Left ventricle myocardium inferior (tissue), 1 donor: ENCODE data around the gene AGK. TPM values are rescaled to one million over a fixed set of nuclear protein-coding genes. Genes with fewer than 3 reads are reported as not detected.

Experiments
- DNase-seq: peaks from one replicate; pipeline ENCODE4 v3.0.0-alpha.2; 2020
- H3K27ac ChIP-seq: fragments of 200-600 bp; replicated peaks from 2 replicates; pipeline ENCODE4 v1.8.0; 2021
- H3K27me3 ChIP-seq: fragments of 200-600 bp; 2 replicates; pipeline ENCODE4 v1.8.0; 2021; ENCODE audit warnings: low read depth
- H3K36me3 ChIP-seq: fragments of 200-600 bp; 2 replicates; pipeline ENCODE4 v1.8.0; 2021
- H3K4me1 ChIP-seq: fragments of 200-600 bp; 2 replicates; pipeline ENCODE4 v1.8.0; 2021
- H3K4me3 ChIP-seq: fragments of 200-600 bp; 2 replicates; pipeline ENCODE4 v1.8.0; 2021; ENCODE audit warnings: mild to moderate bottlenecking, moderate library complexity
- H3K9me3 ChIP-seq: fragments of 200-600 bp; replicated peaks from 2 replicates; pipeline ENCODE4 v1.8.0; 2021
- intact Hi-C: fragments of 100-400 bp; cut with micrococcal nuclease; formaldehyde crosslinking; loops from one replicate; pipeline ENCODE4 v1.11.0; 2022
- total RNA-seq: library from RNA; stranded (reverse); fragmentation: NEBNext Ultra II Directional; extraction: Animal tissue kit (Norgen Biotek cat#: 25700); gene quantifications from one replicate; pipeline ENCODE4 v1.2.1, GENCODE V29; 2021
- TF ChIP-seq, protein P1 (sequence below): fragments of 200-600 bp; IDR thresholded peaks from 2 replicates; pipeline ENCODE4 v1.8.0; 2021; ENCODE audit warnings: antibody characterized with exemption, mild to moderate bottlenecking, borderline replicate concordance
- donor health status: DM: no; HTN: yes; CAD: no; lungs with severe emphysema.

The AGK gene
- total RNA-seq, 1 donor from 2014 or later, result 37.8 TPM

DNA sequence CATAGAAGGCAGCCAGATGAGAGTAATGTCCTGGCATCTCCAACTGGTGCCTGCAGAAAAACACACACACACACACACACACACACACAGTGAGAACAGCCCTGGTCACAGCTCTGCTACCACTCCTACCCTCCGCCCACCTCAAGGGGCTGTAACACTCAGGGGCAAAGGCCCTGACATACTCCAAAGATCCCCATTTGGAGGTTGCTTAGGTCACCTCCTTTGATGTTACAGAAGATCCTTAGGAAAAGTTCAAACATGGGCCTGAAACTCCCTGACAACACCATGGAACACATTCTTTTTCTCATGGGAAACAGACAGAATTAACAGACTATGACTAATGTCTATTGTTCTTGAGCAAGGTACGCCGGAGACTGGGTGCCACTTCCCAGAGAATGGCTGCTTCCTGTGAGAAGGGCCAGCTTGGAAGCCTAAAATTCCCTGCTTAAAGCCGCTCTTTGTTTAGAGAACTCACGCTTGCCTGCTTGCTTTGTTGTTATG, 123.0 kb downstream of the AGK start:
- peaks cover 39% of the 10 kb centered on the region for H3K36me3 ChIP-seq
- H3K27ac ChIP-seq, result peak overlapping the region; percentile 81
- DNase-seq, result no peak
- H3K9me3 ChIP-seq, result peaks cover 4% of the 10 kb centered on the region
- intact Hi-C loops, result no loop called here
- H3K27me3 ChIP-seq, result no peaks in the 10 kb centered on the region
- no peak overlapping the region for H3K4me3 ChIP-seq
- TF ChIP-seq, protein P1, sequence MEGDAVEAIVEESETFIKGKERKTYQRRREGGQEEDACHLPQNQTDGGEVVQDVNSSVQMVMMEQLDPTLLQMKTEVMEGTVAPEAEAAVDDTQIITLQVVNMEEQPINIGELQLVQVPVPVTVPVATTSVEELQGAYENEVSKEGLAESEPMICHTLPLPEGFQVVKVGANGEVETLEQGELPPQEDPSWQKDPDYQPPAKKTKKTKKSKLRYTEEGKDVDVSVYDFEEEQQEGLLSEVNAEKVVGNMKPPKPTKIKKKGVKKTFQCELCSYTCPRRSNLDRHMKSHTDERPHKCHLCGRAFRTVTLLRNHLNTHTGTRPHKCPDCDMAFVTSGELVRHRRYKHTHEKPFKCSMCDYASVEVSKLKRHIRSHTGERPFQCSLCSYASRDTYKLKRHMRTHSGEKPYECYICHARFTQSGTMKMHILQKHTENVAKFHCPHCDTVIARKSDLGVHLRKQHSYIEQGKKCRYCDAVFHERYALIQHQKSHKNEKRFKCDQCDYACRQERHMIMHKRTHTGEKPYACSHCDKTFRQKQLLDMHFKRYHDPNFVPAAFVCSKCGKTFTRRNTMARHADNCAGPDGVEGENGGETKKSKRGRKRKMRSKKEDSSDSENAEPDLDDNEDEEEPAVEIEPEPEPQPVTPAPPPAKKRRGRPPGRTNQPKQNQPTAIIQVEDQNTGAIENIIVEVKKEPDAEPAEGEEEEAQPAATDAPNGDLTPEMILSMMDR, result no peak
- H3K4me1 ChIP-seq, result peaks cover 23% of the 10 kb centered on the region

DNA sequence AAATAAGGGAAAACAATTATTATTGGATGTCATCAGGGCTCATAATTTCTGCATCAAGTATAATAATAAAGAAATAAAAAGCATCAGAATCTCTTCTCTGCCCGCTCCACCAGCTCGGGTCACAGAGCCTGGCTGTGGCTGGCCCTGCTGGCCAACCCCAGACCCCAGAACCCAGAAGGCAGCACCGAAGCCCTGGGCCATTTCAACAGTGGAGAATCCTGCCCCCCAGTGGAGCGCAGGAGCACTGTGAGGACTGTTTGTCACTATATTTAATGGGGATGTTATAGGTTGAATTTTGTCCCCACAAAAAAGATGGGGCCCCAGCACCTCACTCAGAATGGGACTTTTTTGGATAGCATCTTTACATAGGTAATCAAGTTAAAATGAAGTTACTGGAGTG, 123.5 kb downstream of the AGK start:
- DNase-seq, result no peak
- no peak overlapping the region for H3K4me3 ChIP-seq
- intact Hi-C loops, result no loop called here
- TF ChIP-seq, protein P1, result peak; percentile 45
- H3K36me3 ChIP-seq, result peaks cover 43% of the 10 kb centered on the region
- no peaks in the 10 kb centered on the region for H3K27me3 ChIP-seq
- peaks cover 4% of the 10 kb centered on the region for H3K9me3 ChIP-seq
- H3K27ac ChIP-seq, result peak overlapping the region; percentile 81
- peaks cover 23% of the 10 kb centered on the region for H3K4me1 ChIP-seq

DNA sequence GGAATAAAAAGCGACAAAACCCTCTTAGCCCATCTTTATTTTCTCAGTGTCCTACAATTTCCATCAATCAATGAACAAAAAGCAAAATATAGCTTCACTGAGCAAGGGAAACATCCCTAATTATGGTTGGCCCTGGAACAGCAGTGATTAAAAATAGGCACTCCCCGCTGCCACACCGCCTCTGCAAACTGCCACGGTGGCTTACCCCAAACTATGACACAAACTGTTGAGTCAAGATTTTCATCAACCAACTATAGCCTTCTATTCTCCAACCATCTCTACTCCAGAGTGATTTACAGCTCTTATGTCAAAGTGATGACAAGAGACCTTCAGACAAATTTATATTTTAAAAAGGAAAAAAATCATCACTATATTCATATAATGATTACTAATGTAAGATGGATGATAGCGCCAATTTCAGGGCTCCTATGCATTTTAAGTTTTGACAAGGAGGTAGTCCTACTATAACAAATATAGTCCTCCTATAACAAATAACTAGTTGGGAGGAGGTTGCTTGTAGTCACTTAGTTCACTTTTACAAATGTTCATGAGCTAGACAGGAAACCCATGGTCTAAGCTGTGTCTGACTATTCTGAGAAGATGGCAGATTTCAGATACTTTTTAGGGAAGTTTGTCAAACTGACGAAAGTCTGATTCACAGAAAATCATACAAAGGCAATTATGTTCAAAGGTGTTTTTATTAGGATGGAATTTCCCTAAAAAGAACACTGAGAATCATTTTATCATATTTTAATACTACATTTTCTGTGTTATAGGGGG, 124.4 kb downstream of the AGK start:
- intact Hi-C loops, result no loop called here
- peaks cover 41% of the 10 kb centered on the region for H3K36me3 ChIP-seq
- H3K9me3 ChIP-seq, result peaks cover 4% of the 10 kb centered on the region
- no peaks in the 10 kb centered on the region for H3K27me3 ChIP-seq
- peak overlapping the region; percentile 81 for H3K27ac ChIP-seq
- H3K4me1 ChIP-seq, result peaks cover 23% of the 10 kb centered on the region
- no peak for DNase-seq
- TF ChIP-seq, protein P1, result no peak
- no peak overlapping the region for H3K4me3 ChIP-seq

DNA sequence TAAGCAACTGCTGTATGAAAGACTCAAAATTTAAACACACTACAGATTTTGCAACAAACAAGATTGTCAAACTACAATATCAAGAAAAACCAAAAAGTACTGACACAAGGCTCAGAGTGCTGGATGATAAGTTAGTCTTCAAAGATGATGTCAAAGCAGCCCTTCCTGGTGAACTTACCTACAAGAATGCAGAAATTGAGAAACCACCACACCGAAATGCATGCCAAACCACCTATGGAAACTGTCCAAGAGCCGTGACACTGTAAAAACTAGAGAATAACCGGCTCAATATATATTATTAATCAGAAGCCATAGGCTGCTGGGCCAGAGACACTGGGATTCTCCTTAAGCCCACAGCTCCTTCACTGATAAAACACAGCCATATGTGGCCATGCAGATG, 125.4 kb downstream of the AGK start:
- peaks cover 31% of the 10 kb centered on the region for H3K36me3 ChIP-seq
- no peak overlapping the region for H3K27ac ChIP-seq
- H3K9me3 ChIP-seq, result peaks cover 4% of the 10 kb centered on the region
- H3K4me3 ChIP-seq, result no peak overlapping the region
- no peaks in the 10 kb centered on the region for H3K27me3 ChIP-seq
- peaks cover 23% of the 10 kb centered on the region for H3K4me1 ChIP-seq
- intact Hi-C loops, result no loop called here
- DNase-seq, result no peak
- TF ChIP-seq, protein P1, result no peak

DNA sequence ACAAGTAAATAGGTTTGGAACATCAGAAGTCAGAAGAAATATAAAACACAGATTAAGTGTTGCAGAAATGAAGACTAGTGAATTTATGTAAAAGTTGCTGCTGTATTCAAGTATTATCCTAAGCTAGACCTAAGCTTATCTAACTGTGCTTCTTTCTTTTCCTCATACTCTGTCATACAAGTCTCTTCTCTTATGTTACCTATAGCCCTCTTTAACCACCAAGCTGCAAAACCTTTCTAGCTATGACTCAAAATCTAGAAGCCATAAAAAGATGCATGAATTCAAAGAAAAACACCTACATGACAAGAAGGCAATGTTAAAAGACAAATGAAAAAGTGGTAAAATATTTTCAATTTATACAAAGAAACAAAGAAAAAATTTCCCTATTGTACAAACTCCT, 127.8 kb downstream of the AGK start:
- peaks cover 36% of the 10 kb centered on the region for H3K36me3 ChIP-seq
- no peak for DNase-seq
- no peaks in the 10 kb centered on the region for H3K9me3 ChIP-seq
- H3K27me3 ChIP-seq, result no peaks in the 10 kb centered on the region
- no peak overlapping the region for H3K4me3 ChIP-seq
- no peak overlapping the region for H3K27ac ChIP-seq
- TF ChIP-seq, protein P1, result no peak
- intact Hi-C loops, result no loop called here
- peaks cover 13% of the 10 kb centered on the region for H3K4me1 ChIP-seq
